A549 (cell line): ENCODE measurements around the gene A4GALT.

Experiments
- CTCF ChIP-seq: fragments of >200 bp; sonication (Bioruptor Twin); formaldehyde crosslinking; IDR thresholded peaks from 3 replicates; pipeline ENCODE4 v1.5.1; 2016
- EHF ChIP-seq: fragments of 250-450 bp; sonication (Bioruptor Pico); IDR thresholded peaks from 2 replicates; pipeline ENCODE4 v1.5.0; 2020; ENCODE audit warnings: mild to moderate bottlenecking
- EP300 ChIP-seq, 2 experiments: fragments of >200 bp; sonication (Bioruptor Twin); formaldehyde crosslinking; IDR thresholded peaks; 2 replicates in 1 of 2; 3 replicates in 1 of 2; pipeline ENCODE4 v1.6.1; 2016 to 2017
- ESRRA ChIP-seq: fragments of 150-350 bp; IDR thresholded peaks from 2 replicates; pipeline ENCODE4 v1.6.1; 2014; ENCODE audit warnings: mild to moderate bottlenecking, low read length, borderline replicate concordance
- HDAC2 ChIP-seq: fragments of 200-600 bp; sonication (generic); IDR thresholded peaks from 2 replicates; pipeline ENCODE4 v1.6.1; 2016
- JUNB ChIP-seq: fragments of >200 bp; sonication (Bioruptor Twin); formaldehyde crosslinking; IDR thresholded peaks from 2 replicates; pipeline ENCODE4 v1.6.1; 2016
- POLR2A ChIP-seq: IDR thresholded peaks from 2 replicates; pipeline ENCODE4 v1.6.1; 2012; ENCODE audit warnings: mild to moderate bottlenecking, low read length
- RNF2 ChIP-seq: fragments of 200-600 bp; sonication (generic); IDR thresholded peaks from 2 replicates; pipeline ENCODE4 v1.6.1; 2016; ENCODE audit warnings: low read depth, mild to moderate bottlenecking, antibody characterized with exemption, moderate library complexity, borderline replicate concordance

- TF ChIP-seq CTCF: no peak
- TF ChIP-seq JUNB: no peak
- no peak for TF ChIP-seq EP300 (IDR thresholded peaks at IDR 0.05)
- TF ChIP-seq RNF2: no peak
- no peak for TF ChIP-seq EHF (CRISPR knock-in tag)
- TF ChIP-seq POLR2A: no peak
- no peak for TF ChIP-seq HDAC2
- no peak for TF ChIP-seq ESRRA
Observed at GRCh38 chr22:42734406-42734805, 13.7 kb upstream of the A4GALT start.
